Kidney tubule cell (primary cell): Measurements from ENCODE around the gene OSBPL2.

ENCODE experiments used
- DNase-seq: peaks from one replicate; pipeline ENCODE4 v3.0.0-alpha.2; 2018; ENCODE audit warnings: low spot score

OSBPL2 gene

DNA sequence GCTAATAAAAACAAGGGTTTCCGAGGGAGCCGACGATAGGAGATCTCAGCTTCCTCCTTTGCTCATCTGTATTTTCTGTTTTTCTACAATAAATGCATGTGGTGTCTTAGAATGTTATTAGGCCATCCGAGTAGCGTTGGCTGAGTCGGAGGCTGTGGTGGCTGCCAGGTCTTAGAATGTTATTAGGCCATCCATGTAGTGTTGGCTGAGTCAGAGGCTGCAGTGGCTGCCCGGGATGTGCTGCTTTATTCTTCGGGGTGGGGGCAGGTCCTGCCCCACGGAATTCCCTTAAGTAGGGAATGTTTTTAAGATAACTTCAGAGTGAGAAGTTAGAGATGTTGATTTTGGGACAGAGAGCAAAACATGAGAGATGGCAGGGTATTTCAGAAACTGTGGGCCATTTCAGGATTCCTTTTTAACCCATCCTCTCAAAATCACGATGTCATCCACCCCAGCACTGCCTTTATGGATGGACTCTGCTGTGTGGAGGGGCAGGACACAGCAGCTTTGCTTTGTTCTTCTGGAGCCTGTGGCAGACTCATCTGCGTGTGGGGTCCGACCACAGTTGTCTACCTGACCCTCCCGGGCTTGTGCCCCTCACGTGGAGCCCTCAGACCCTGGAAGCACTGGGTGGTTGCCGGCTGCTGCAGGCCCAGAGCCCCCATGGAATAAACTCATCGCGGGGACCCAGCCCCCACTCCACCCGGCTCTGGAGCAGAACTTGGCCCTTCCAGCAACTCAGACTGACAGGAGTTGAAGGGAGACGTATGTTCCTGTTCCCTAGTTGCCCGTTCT lies 20.4 kb downstream of the OSBPL2 start:
- peak; percentile 66 for DNase-seq

DNA sequence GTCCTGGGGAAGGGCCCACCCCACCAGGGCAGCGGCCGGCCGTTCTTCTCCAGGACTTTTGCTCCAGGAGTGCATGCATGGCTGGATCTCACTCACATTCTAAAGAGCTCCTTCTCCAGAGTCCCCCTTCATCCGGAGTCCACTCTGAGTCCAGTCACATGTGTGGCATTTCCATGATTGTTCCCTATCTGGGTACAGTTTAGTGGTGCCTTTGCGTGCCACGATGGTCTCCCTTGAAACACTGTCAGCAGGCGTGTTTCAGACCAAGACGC lies 20.9 kb downstream of the OSBPL2 start:
- DNase-seq = no peak

DNA sequence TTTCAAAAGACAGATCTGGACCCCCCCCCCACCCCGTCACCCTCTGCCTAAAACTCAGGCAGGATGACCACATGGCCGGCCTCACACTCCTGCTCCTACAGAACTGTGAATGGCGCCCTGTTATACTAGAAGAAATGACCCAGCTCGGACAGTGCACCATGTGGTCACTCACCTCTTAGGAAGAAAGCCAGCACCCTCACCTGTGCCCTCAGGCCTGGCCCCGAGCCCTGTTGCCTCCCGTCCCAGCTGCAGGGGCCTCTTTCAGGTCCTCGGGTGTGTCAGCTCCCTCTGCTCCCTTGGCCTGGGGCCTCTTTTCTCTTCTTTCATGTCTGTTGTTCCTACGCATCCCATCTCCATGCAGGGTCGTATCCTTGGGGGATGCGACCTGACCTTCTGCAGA lies 23.7 kb downstream of the OSBPL2 start:
- no peak for DNase-seq

DNA sequence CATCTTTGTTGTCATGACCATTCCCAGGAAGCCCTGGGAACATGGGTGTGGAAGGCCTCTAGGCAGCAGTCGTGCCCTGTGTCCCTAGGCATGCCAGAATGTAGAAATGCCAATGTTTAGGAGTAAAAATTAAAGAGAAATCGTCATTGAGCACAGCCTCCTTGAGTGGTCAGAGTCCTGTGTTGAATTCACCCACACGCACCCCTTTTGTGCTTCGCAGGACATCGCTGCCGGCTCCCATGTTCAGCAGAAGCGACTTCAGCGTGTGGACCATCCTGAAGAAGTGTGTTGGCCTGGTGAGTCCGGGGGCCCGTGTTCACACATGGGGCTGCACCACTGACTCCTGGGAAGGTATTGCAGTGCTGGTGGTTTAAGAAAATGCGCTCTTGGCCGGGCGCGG lies 25.1 kb downstream of the OSBPL2 start:
- no peak for DNase-seq

DNA sequence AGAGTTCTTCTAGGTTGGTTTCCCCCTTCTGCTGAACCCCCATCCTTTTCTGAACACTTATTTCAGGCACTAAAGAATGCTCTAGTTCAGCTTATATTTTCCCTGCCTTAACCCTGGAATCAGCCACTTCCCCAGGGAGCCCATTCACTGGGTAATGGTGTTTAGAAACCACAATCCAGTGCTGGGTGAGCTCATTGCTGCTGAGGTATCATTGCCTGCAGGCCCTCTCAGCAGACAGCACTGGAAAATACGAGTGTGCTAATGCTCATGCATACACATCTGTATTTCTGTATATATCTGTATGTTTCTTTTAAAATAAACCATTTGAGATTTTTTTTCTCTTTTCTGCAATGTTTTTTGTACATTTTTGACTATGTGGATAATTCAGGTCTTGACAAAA lies 27.0 kb downstream of the OSBPL2 start:
- no peak for DNase-seq

DNA sequence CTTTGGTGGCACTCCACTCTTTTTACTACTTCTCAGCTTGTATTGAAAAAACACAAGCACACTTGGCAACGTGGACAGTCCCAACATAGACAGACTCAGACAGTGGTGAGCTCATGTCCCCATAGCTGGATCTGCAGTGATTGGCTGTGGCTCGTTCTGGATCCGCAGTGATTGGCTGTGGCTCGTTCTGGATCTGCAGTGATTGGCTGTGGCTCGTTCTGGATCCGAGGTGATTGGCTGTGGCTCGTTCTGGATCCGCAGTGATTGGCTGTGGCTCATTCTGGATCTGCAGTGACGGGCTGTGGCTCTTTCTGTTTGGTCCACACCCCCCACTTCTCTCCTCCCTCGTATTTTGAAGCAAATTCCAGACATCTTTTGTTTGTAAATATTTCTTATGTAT lies 28.0 kb downstream of the OSBPL2 start:
- DNase-seq = no peak

DNA sequence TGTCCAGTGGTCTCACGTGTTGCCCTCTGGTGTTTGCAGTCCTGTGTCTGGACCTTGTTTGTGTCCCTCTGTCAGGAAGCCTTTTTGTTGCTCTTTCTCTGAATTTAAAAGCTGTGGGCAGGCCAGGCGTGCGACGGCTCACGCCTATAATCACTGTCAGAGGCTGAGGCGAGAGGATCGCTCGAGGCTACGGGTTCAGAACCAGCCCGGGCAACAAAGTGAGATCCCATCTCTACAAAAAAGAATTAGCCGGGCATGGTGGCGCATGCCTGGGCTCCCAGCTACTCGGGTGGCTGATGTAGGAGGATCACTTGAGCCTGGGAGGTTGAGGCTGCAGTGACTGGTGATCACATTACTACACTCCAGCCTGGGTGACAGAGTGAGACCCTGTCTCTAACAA lies 28.5 kb downstream of the OSBPL2 start:
- no peak for DNase-seq

DNA sequence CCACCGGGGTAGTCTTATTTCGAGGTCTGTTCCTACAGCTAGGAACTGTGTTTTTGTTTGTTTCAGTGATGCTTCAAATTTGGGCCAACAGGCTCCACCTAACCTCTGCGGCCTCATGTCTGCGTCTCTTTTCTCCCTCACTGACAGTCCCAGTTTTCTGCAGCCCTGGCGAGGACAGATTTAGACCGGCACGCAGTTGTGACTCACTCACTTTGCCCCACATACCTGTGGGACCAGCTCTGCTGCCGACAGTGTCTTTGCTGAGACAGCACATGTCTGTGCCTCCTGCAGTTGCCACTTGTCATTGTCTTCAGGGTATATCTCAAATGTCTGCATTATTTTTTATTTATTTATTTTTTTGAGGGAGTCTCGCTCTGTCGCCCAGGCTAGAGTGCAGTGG lies 29.2 kb downstream of the OSBPL2 start:
- DNase-seq = no peak

DNA sequence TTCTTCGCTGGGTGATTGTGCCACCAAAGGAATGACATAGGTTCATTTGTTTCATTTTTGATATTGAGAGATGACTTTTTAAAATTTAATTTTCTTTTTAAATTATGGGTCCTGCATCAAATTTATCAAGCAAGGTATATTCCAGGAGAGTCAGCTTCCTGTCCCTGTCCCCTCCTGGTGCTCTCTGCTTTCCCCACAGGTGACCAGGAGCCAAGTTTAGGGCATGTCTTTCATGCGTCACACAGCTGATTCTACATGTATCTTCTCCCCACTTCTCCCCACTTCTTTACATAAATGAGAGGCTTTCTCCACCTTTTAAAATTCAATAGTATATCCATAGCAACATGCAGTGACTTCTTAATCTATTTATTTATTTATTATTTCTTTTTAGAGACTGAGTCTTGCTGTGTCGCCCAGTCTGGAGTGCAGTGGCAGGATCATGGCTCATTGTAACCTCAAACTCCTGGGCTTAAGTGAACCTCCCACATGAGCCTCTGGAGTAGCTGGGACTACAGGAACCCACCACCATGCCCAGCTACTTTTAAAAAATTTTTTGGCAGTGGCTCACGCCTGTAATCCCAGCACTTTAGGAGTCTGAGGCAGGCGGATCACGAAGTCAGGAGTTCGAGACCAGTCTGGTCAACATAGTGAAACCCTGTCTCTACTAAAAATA lies 30.0 kb downstream of the OSBPL2 start:
- no peak for DNase-seq

DNA sequence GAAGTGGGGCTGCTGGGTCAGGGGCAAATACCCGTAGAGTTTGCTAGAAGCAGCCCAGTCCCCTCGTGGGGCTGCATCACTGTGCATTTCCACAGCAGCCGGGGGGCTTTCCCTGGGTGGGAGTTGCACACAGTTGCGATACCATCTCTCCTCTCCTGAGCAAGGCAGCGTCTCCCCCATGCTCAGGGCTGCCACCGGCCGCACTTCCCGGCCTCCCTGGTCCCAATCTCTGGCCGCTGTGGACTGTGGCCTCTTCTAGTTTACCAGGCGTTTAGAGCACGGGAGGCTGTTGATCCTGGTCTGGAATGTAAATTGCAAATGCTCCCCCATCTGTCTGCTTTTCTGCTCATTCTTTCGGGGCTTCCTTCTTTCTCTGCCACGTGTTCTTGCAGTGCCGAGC lies 31.1 kb downstream of the OSBPL2 start:
- DNase-seq = no peak

DNA sequence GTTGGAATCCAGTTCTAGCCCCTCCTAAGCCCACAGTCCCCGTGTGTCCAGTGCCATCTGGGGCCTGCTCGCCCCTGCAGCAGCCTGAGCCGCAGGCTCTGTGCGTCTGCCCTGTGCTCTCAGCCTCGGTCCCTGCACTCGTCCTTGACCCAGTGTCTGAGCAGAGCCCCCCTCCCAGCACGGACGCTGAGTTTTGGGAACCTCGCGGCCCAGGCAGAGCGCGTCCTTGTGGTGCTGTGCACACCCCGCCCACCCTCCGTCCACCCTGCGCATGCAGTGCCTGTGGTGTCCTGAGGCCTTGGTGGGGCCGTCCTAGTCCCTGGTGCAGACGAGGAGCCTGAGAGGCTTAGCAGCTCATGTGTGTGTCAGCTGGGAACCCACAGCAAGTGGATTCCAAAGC lies 31.6 kb downstream of the OSBPL2 start:
- no peak for DNase-seq

DNA sequence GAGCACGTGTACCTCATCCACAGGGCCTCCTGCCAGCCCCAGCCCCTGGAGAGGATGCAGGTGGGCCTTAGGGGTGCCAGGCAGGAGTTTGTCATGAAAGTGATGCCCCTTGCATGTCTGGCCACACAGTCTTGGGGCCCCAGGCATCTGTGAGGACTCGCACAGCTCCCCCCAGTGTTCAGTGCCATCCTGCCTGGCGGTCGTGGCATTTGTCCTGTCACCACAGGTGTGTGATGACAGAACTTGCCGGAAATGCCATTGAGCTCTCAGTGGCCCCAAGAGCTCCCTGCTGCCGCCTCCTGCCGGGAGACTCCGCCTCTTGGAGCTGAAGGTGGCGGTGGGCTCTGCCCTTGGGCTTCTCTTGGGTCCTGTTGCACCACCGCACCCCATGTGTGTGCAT lies 33.9 kb downstream of the OSBPL2 start:
- DNase-seq = no peak

DNA sequence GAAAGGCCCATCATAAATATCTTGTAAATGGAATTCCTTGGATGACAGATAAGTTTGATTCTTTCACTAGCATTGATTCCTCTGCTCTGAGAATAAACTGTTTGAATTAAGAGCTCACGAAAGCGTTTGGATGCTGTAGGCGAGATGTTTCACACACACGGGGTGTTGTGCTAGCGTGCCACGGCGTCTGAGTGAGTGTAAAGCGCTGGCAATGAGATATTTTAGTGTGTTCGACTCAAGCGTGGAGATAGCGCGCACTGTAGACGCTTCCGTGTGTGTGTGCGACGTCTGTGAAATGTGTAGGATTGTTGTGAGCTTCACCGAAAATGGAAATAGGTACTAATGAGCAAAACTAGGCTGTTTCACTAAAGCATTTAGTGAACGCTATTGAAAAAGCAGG lies 35.1 kb downstream of the OSBPL2 start:
- no peak for DNase-seq

DNA sequence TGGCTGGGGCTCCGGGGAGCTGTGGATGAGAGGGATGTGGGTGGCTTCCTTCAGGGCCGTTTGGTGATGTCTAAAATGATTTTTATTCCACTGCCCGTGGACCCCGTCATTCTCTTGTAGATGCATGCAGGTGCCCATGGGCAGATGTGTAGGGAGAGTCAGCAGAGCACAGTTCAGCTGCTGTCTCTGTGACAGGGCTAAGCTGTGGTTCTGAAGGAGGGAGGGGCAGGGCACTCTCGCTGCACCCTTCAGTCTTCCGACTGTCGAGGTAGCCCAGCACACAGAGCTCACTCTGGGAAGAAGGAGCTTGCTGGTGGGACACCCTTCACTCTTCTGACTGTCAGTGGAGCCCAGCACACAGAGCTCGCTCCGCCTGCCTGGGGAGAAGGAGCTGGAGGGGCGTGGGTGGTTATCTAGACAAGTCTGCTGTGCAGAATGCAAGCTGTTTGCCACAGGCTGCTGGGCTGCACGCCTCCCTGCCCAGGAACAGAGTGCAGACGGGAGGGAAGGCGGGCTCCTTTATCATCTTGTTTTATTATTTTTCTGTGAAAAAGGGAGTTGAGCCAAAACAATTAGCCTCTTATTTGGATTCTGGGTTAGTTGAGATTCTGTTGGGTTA lies 36.1 kb downstream of the OSBPL2 start:
- no peak for DNase-seq

DNA sequence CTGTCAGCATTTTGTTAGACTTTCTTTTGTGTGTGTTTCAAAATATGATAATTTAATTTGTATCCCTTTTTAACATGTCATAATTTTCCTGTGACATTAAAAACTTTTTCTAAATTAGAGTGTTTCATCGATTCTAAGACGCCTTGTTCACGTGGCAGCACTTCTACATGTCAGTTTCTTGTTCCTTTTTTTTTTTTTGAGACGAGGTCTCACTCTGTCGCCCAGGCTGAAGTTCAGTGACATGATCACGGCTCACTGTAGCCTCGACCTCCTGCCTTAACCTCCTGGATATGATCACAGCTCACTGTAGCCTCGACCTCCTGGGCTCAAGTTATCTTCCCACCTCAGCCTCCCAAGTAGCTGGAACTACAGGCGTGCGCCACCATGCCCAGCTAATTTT lies 36.9 kb downstream of the OSBPL2 start:
- no peak for DNase-seq

DNA sequence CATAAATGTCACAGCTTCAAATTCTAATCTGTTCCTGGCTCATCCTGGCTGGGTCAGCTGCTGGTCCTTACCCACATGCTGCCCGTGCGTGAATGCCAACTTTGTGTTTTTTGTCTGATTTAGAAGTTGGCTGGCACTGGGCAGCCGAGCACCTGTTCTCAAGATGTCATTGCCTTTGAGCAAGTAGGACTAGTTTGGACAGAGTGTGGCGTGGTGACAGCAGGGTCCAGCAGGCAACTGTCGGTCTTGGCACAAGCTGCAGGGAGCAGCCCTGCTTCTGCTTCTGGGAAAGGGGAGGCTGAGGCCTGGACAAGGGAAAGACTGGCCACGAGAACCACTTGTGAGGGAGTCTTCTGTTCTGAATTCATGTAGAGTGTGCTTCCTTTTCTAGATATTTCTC lies 38.1 kb downstream of the OSBPL2 start:
- no peak for DNase-seq

DNA sequence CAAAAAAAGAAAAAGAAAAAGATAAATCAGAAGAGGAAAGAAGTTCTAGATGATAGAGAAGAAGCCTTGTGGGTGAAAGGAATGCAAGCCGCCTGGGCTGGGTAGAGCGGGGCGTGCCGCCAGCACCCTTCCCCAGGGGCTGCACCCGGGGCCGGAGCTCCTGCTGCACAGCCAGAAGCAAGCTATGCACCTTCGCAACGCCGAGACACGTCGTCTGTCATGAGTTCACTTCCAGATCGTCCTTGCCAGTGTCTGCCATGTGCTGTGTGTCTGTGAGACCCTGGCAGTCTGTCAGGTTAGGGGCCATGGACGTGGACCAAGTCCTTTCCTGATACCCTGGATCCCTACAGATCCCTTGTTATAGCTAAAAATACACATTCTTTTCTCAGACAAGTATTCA lies 38.9 kb downstream of the OSBPL2 start:
- DNase-seq = no peak

DNA sequence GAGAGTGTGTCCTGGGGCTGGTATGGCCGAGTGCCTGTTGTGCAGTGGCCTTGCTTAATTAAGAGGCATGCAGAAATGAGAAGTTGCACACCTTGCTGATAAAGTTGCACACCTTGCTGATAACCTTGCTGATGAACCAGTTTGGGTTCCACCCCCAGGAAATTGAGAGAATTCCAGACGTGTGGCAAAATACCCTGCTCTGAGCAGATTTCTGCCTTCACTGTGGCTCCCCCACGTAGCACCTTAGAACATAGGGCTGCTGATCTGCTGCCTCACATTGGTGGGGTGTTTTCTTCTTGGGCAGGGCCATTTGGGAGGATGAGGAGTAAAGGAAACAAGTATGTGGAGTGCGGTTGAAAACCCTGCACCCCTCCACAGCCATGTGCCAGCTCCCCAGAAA lies 42.0 kb downstream of the OSBPL2 start:
- DNase-seq = no peak

DNA sequence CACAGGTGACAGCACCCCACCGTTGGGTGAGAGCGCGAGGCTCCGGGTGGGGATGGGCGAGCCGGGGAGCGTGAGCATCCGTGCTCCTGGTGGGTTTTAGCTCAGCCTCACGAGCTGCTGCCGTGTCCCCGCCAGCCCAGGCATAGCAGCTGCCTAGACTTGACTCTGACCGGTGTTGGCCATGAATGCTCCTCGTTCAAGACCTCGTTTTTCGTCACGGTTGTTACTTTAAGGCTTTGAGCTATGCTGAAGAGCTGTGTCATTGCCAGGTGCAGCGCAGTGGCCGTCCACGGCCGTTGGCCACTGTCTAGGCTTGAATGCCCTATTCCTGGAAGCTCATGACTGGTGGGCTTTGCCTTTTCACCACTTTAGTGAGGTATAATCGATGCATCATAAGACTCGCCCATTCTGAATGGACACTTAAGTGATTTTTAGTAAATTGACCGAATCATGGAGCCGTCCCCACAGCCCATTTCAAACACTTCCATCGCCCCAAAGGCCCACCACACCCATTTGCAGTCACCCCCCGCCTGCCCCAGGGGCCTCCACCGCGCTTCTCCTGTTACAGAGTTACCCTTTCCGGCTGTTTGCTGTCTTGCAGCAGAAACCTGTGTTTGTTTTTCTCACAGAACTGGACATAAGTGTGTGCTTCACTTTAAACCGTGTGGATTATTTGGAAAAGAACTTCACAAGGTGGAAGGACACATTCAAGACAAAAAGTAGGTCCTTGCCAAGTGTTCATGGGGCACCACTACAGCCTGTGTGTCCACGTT lies 43.0 kb downstream of the OSBPL2 start:
- no peak for DNase-seq

DNA sequence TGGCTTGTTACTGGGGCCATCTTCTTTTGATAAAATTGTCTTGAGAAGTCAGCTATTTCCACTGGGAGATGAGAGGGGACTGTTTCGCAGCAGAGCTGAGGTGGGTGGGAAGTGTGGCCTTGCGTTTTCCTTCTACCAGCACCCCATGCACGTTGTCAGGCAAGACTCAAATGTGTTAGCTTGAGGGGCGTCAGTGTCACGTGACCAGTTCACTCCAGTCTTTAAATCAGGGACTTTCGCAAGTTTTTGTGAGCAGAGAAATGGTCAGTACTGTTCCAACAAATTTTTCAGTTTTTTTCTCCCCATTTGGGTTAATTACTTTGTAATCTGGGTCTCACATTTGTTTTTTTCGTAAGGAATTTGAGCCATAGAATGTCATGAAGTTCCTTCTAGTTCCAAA lies 43.8 kb downstream of the OSBPL2 start:
- DNase-seq = no peak

DNA sequence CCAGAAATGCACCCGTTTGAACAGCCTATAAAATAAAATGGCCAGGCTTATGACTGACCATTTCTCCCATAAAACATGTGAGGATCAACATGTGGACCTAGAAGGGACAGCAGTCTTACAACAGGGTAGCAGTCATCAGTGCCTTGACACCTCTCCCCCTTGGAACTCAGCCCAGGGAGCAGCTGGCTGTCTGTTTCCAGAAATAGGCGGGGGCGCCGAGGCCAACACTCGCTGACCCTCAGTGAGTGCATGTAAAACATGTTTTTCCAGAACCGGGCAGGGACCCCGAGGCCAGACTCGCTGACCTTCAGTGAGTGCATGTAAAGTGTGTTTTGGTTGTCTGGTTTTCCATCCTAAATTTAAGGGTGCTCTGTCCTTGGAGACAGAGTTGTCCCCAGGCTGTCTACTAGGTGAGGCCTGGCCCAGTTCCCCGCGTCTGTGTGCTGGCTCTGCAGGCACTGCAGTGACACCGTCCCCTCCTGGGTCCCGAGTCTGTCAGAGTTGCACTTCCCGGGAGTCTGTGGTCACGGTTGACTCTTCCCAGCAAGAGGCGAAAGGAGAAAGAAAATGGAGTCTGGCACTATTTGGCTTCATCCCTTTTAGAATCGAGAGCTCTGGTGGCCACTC lies 44.7 kb downstream of the OSBPL2 start:
- no peak for DNase-seq

DNA sequence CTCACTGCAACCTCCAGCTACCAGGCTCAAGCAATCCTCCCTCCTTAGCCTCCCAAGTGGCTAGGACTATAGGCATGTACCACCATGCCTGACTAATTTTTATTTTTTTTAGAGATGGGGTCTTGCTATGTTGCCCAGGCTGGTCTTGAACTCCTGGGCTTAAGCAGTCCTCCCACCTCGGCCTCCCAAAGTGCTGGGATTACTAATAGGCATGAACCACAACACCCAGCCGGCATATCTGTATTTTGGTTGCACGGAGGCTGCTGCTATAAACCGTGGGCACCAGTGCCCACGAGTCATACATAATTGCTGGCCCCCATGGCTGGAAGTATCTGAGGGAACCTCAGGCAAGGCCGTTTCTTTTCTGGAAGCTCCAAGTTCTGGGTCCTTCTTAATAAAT lies 46.1 kb downstream of the OSBPL2 start:
- DNase-seq = no peak

DNA sequence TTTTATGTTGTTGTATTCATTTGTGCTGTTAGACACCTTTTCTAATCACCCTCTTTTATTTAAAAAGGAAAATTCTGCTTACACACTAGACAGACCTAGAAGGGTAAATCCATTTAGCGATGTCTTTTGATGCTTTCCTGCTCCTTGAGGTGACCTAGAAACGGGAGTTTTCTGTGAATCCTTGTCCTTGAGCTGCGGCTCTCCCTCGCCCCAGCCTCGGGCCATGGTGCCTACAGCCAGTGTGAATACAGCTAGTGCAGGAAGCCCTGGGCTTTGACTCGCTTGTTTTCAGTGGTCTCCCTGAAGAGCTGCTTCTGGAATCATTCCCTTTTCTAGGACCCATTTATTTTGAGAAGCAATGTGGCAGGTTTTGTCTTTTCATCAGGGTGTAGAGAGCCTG lies 46.8 kb downstream of the OSBPL2 start:
- no peak for DNase-seq
